HG03196 (cell line): ENCODE measurements around the gene GLB1L3.

ENCODE experiments used
- ATAC-seq: cut with Tn5 transposase; IDR thresholded peaks from one replicate; pipeline ENCODE4 v1.9.1; 2021; ENCODE audit not compliant: unreplicated experiment

GLB1L3 gene

GRCh38 chr11:134275534-134276395, at the start of gene GLB1L3:
Gene GLB1L3 (plus strand): TSS chr11:134276379. CDS start chr11:134276741, 362 bp downstream.
- no peak for ATAC-seq

DNA sequence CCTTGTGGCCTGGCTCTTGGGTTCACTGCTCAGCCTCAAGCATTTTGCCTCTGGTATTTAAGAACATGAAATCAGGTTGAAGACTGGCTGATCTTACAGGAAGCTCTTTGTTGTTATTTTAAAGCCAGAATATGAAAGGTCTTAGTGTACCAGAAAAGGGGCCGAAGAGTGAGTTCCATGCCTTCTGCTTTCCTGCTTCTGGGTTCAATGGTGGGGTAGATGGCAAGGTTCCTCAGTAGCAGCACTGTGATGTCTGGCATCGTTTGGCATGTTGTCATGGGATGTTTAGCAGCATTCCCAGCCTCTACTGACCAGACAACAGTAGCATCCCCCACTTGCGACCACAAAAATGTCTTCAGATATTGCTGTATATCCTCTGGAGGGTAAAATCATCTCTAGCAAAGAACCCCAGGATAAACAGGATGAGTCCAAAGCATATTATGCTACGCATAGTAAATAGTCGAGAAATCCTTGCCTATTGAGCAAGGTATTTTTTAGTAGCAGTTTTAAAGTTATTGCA, 49.3 kb upstream of the GLB1L3 start:
- ATAC-seq, result no peak

DNA sequence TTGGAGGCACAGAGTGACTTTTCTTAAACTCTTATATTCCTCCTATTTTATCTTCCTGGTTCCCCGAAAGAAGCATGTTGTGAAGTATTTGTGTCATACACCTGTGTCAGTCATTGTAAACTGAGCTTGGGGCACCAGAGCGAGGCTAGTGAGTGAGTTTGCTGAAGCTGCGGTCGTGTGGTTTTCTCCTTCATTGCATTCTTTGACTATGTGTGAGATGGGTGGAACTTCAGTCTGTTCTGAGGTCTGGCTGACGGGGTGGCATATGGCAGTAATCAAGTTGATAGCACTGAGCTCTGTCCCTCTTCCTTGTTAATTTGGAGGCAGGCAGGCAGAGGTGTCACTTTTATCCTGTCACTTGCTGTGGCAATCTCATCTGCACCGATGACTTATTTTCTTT, 47.6 kb upstream of the GLB1L3 start:
- peak; percentile 55 for ATAC-seq

DNA sequence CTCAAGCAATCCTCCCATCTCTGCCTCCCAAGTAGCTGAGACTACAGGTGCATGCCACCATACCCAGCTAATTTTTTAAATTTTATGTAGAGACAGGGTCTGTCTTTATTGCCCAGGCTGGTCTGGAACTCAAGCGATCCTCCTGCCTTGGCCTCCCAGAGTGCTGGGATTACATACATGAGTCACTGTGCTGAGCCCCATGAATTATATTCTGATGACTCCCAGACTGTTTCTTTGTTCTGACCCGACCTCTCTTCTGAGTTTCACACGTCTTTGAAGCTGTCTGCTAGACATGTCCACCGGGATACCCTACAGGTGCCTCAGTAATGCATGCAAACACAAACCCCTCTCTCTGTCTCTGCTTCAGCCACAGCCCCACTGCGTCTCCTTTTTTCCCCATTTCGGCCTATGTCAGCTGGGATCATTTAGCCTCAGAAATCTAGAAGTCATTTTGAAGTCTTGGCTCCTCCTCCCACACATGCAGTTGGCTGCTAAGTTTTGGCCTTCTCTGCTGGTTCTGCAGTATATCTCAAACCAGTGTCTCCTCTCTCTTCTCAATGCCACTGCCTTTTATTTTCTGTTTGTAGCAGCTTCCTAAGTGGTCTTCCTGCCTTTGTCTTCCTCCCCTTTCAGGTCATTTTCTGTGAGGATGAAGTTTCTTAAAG, 46.9 kb upstream of the GLB1L3 start:
- no peak for ATAC-seq

- ATAC-seq, result no peak
Measured at GRCh38 chr11:134230339-134230738, 45.8 kb upstream of the GLB1L3 start.

DNA sequence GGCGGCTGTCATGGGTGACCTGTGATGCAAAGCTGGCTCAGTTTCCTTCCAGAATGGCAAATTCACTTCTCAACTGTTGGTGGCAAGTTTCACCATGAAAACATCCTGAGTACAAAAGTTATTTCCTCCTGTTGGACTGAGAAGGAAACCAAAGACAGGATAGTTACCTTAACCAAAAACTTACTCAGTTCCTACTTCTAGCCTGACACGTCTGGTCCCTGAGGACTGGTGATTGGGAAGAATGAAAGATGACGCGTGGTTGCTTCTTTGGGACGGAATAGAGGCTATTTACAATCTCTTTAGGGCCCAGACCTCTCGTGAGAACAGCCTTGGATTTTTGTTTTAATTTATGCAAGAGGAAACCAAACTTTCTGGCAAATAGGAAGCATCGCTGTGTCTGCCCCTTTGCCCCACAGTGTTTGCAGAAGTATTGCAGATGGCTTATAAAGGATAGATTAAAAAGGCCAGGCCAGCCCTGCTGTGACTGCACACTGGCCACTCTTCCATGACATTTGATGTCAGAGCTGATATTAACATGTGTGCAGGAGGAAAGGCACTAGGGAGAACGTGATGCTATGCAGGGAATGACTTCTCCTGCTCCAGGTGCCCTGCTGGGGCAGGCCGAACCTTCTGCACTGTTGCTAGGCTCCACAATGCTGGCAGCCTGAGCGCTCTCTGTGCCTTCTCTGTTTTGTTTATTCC, 44.1 kb upstream of the GLB1L3 start:
- peak; percentile 27 for ATAC-seq

DNA sequence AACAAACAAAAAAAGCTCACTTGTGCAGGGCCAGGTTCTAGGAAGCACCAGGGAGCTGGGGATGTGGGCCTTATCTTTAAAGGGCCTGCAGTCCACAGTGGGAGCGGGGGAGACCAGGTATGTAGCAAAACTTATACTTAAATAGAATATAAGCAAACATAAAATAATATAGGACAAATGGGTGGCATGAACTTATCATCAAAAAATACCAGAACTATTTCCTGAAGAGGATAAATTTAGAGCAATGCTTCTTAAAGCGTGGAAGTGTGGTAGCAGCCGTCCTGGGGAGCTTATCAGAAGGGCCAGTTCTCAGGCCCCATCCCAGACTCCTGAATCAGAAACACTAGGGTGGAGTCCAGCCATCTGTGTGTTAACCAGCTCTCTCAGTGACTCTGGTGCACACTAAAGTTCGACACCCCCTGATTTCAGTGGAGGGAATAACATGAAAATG, 42.4 kb upstream of the GLB1L3 start:
- no peak for ATAC-seq

- ATAC-seq, result no peak
Measured at GRCh38 chr11:134235399-134235798, 40.8 kb upstream of the GLB1L3 start.

DNA sequence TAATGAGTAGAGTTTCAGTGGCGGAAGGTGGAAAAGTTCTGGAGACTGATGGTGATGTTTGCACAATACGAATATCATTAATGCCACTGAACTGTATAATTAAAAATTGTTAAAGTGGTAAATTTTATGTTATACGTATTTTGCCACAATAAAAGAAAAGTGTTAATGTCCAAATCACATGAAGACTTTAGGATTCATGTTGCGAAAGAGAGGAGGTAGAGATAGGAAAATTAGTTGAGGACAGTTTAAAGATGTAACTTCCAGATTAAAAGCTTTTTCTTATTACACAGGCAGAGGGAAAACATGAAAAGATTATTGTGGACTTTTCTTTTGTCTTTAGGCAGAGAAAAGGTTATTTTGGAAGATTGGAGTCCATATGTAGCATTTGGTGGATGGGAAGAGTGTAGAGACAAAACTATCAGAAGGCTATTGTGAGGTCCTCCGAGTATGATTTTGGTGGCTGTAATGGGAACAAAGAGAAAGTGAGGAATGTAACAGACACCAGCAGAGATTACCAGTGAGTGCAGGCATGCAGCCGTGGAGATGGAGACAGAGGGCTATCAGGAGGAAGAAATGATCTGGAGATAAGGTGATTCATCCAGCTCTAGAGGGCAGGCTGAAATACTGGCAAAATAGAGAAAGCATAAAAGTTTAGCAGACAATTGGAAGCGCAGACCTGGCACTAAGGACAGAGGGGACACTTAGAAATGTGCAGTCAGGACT, 39.2 kb upstream of the GLB1L3 start:
- no peak for ATAC-seq

DNA sequence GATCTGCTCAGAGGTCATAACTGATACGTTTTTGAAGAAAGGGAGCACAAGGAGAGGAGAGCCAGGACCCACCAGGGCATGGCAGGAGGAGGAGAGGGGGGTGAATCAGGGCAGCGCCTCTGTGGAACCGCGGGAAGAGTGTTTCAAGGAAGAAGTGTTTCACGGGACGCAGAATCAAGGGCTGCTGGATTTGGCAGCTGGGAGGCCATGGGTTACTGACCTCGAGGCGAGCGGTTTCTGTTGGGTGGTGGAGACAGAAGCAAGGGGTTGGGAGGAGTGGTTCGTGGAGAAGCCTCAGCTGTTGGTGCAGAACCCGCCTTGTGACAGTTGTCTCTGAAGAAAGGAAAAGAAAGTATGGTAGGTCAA, 38.6 kb upstream of the GLB1L3 start:
- no peak for ATAC-seq

GRCh38 chr11:134238956-134239355, 37.2 kb upstream of the GLB1L3 start:
- ATAC-seq, result no peak

GRCh38 chr11:134240592-134240991, 35.6 kb upstream of the GLB1L3 start:
- ATAC-seq, result no peak

DNA sequence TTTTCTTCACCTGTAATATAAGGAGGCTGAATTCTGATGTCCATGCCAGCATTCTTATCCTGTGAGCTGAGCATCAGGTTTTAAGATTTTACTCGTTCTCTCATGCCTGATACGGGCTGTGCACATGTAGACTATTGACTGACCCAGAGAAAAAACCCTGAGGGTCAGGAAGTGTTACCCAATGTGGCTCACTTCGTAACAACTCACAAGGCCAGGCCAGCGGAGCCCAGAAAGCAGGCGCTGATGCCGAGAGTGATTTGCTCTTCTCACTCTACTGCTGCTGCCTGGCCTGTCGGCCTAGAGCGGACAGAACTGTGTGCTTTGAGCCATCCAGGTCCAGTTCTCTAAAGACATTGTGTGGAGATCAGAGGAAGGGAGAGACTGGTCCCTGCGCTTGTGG, 33.8 kb upstream of the GLB1L3 start:
- ATAC-seq, result no peak

- ATAC-seq, result no peak
Measured at GRCh38 chr11:134243913-134244312, 32.3 kb upstream of the GLB1L3 start.

DNA sequence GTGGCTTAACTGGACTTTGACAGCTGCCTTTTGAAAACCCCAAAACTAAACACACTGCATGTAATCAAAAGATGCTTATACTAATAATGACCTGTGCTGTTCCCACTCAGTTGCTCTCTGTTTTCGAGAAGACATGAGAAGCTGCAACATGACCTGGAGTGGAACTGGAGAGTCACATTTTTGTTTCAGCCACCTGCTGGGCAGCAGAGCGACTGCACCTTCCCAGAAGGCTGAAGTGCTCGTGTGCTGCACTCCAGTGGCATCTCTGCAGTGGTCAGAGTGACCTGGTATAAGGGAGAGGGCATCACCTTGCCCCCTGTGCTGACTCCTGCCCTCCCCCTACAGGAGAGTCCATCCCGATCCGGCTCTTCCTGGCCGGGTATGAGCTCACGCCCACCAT, 31.6 kb upstream of the GLB1L3 start:
- no peak for ATAC-seq

DNA sequence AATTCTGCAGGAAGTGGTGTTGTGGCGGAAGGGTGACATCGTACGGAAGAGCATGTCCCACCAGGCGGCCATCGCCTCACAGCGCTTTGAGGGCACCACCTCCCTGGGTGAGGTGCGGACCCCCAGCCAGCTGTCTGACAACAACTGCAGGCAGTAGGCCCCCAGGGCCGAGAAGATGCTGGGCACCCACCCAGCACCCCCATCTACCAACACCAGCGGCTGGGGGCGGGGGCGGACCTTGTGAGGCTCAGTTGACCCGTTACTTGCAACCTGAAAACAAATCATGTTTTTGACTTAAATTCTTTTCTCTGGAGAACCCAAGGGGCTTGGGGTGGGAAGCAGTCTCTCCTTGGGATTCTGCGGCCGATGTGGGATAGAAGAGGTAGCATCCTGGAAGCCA, 30.7 kb upstream of the GLB1L3 start:
- no peak for ATAC-seq

DNA sequence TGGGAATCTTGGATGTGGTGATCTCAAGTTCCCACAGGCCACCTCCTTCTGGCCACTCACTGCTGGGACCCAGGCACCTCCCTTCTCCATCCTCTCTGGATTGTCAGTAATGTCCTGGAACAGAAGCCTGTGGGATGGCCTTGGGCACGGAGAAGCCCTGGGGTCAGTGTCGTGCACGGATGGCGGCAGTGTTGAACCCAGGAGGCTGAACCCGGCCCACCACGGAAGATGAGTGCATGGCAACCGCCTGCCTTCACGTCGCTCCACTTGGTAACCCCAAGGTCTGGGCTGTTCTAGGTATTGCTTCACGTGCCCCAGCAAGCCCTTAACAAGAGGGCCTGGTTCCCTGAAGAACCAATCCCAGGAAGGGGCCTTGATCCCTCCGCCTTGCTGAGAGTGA, 30.1 kb upstream of the GLB1L3 start:
- no peak for ATAC-seq

GRCh38 chr11:134246678-134247077, 29.5 kb upstream of the GLB1L3 start:
- no peak for ATAC-seq

- ATAC-seq, result no peak
Measured at GRCh38 chr11:134248910-134249480, 27.2 kb upstream of the GLB1L3 start.

GRCh38 chr11:134250246-134250645, 25.9 kb upstream of the GLB1L3 start:
- ATAC-seq, result no peak

DNA sequence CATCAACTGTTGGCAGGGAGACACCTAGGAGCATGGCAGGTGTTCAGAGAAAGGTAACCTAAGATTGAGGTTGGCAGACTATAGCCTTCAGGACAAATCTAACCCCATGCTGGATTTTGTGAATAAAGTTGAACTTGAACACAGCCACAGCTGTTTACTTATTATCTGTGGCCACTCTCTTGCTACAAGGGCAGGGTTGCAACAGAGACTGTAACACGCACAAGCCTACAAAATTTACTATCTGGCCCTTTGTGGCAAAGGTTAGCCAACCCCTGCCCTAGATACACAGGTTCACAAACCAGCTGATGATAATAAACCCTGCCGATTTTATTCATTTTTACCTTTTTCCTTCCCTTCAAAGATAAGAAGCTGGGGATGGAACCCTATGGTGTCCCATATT, 25.5 kb upstream of the GLB1L3 start:
- no peak for ATAC-seq
